ENCODE results near the gene SPATA32.

Gene SPATA32

DNA sequence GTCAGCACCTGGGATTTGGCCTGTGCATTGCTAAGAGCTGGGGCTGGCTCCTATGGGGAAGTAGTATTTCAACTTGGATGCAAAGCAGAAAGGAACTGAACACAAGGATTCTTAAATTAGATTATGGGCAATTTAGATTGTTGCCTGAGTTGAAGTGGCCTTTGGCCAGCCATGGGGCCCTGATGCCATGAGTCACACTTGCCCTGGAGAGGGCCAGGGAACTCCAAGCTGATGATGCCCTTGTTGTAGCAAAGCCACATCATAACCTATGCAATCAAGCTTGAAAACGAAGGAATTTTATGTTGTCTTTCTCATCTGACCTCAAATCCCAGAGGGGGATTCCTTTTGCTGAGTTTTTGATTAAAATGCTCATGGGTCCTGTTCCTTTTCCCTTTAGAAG lies 3.9 kb upstream of the SPATA32 start:
- H3F3A ChIP-seq (ENCODE audit: control insufficient read depth, insufficient read depth): peaks cover 2% of the 10 kb centered on the region; the same call in 1 of the 2 replicates
- H3K4me1 ChIP-seq (ENCODE audit: control insufficient read depth, low read length): peaks cover 16% of the 10 kb centered on the region
- no peaks in the 10 kb centered on the region for H3K9me2 ChIP-seq (replicated peaks; ENCODE audit: control insufficient read depth, low read length)
- H4K20me1 ChIP-seq (ENCODE audit: control insufficient read depth, insufficient read depth, low read depth, low read length): no peaks in the 10 kb centered on the region
- H3K27ac ChIP-seq (ENCODE audit: low read depth, low read length): no peak overlapping the region
- H3K4me3 ChIP-seq (ENCODE audit: low read length): no peak overlapping the region
- no peaks in the 10 kb centered on the region for H3K79me2 ChIP-seq (ENCODE audit: control insufficient read depth, low read length)
- H3K4me2 ChIP-seq (ENCODE audit: low read length): no peak overlapping the region
- no peaks in the 10 kb centered on the region for H3K27me3 ChIP-seq (ENCODE audit: control insufficient read depth, low read length)
- peaks cover 66% of the 10 kb centered on the region for H3K36me3 ChIP-seq (ENCODE audit: control insufficient read depth, low read length)
- H3K9me3 ChIP-seq (ENCODE audit: control insufficient read depth, insufficient read depth, low read length): no peaks in the 10 kb centered on the region
- TF ChIP-seq, protein P1, sequence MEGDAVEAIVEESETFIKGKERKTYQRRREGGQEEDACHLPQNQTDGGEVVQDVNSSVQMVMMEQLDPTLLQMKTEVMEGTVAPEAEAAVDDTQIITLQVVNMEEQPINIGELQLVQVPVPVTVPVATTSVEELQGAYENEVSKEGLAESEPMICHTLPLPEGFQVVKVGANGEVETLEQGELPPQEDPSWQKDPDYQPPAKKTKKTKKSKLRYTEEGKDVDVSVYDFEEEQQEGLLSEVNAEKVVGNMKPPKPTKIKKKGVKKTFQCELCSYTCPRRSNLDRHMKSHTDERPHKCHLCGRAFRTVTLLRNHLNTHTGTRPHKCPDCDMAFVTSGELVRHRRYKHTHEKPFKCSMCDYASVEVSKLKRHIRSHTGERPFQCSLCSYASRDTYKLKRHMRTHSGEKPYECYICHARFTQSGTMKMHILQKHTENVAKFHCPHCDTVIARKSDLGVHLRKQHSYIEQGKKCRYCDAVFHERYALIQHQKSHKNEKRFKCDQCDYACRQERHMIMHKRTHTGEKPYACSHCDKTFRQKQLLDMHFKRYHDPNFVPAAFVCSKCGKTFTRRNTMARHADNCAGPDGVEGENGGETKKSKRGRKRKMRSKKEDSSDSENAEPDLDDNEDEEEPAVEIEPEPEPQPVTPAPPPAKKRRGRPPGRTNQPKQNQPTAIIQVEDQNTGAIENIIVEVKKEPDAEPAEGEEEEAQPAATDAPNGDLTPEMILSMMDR (IDR thresholded peaks at IDR 0.05; ENCODE audit: low read depth, low read length, poor library complexity, severe bottlenecking): no peak
- TF ChIP-seq EZH2phosphoT487 (IDR thresholded peaks at IDR 0.05; ENCODE audit: borderline replicate concordance, low read length): no peak

DNA sequence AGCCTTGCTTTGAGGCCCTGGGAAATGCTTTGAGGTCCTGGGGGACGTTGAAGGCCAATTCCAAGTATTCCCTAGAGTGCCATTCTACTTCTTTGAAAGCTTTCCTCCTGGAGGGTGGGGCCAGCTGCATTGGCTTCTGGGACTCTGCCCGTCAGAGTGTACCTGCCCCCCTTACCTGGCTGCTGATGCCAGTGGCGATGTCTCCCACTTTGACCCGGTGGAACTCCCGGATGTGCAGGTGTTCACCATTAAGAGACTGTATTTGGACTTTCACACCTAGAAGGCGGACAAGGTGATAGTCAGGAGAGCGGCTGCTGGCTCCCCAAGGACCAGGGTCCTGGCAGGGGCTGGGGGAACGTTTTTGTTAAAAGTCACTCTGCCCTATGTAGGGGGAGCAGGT lies 3.1 kb upstream of the SPATA32 start:
- Histone ChIP-seq H3K9me2 (replicated peaks; ENCODE audit: control insufficient read depth, low read length) (no peaks in the 10 kb centered on the region), H3K4me1 (ENCODE audit: control insufficient read depth, low read length) (peaks cover 16% of the 10 kb centered on the region), H3K4me3 (ENCODE audit: low read length) (no peak overlapping the region), H3F3A (ENCODE audit: control insufficient read depth, insufficient read depth) (peaks cover 2% of the 10 kb centered on the region; the same call in 1 of the 2 replicates), H3K27me3 (ENCODE audit: control insufficient read depth, low read length) (no peaks in the 10 kb centered on the region), H3K36me3 (ENCODE audit: control insufficient read depth, low read length) (peaks cover 58% of the 10 kb centered on the region), H3K4me2 (ENCODE audit: low read length) (no peak overlapping the region), H3K79me2 (ENCODE audit: control insufficient read depth, low read length) (no peaks in the 10 kb centered on the region), H3K27ac (ENCODE audit: low read depth, low read length) (no peak overlapping the region), H3K9me3 (ENCODE audit: control insufficient read depth, insufficient read depth, low read length) (no peaks in the 10 kb centered on the region), H4K20me1 (ENCODE audit: control insufficient read depth, insufficient read depth, low read depth, low read length) (no peaks in the 10 kb centered on the region)
- TF ChIP-seq EZH2phosphoT487 (IDR thresholded peaks at IDR 0.05; ENCODE audit: borderline replicate concordance, low read length): no peak
- TF ChIP-seq, protein P1 (IDR thresholded peaks at IDR 0.05; ENCODE audit: low read depth, low read length, poor library complexity, severe bottlenecking): no peak

DNA sequence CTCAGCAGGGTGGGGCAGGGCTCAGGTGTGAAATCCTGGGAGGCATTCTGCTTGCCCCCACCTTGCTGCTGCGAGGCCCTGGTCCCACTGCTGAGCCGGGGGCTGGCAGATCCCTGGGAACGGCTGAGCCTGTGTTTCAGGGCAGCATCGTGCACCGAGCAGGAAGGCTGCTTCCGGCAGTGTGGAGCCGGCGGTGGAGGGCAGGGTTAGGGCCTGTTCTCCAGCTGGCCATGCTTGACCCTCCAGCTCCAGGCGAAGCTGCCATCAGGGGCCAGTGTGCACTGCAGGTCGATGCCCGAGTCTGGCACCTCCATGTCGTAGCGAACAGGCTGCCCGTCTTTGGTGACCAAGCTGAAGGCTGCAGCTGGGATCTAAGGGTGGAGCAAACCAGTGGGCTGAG lies 2.5 kb upstream of the SPATA32 start:
- no peaks in the 10 kb centered on the region for H3K9me2 ChIP-seq (replicated peaks; ENCODE audit: control insufficient read depth, low read length)
- H3K36me3 ChIP-seq (ENCODE audit: control insufficient read depth, low read length): peaks cover 52% of the 10 kb centered on the region
- H3K4me2 ChIP-seq (ENCODE audit: low read length): no peak overlapping the region
- peaks cover 16% of the 10 kb centered on the region for H3K4me1 ChIP-seq (ENCODE audit: control insufficient read depth, low read length)
- no peaks in the 10 kb centered on the region for H4K20me1 ChIP-seq (ENCODE audit: control insufficient read depth, insufficient read depth, low read depth, low read length)
- H3K27me3 ChIP-seq (ENCODE audit: control insufficient read depth, low read length): no peaks in the 10 kb centered on the region
- peaks cover 2% of the 10 kb centered on the region; the same call in 1 of the 2 replicates for H3F3A ChIP-seq (ENCODE audit: control insufficient read depth, insufficient read depth)
- no peaks in the 10 kb centered on the region for H3K79me2 ChIP-seq (ENCODE audit: control insufficient read depth, low read length)
- H3K9me3 ChIP-seq (ENCODE audit: control insufficient read depth, insufficient read depth, low read length): no peaks in the 10 kb centered on the region
- H3K4me3 ChIP-seq (ENCODE audit: low read length): no peak overlapping the region
- TF ChIP-seq, protein P1 (IDR thresholded peaks at IDR 0.05; ENCODE audit: low read depth, low read length, poor library complexity, severe bottlenecking): no peak
- TF ChIP-seq EZH2phosphoT487 (IDR thresholded peaks at IDR 0.05; ENCODE audit: borderline replicate concordance, low read length): no peak
- no peak overlapping the region for H3K27ac ChIP-seq (ENCODE audit: low read depth, low read length)

Measured in DOHH2 (cell line).